GM21825 (cell line): ENCODE results near the gene PIGW.

Experiments used
- ATAC-seq: cut with Tn5 transposase; IDR thresholded peaks from one replicate; pipeline ENCODE4 v1.9.1; 2021; ENCODE audit warnings: mild to moderate bottlenecking, moderate library complexity; ENCODE audit not compliant: unreplicated experiment

PIGW gene

GRCh38 chr17:36545077-36545464 is 10.3 kb downstream of the PIGW start:
- no peak for ATAC-seq

GRCh38 chr17:36545465-36546417 is 11.0 kb downstream of the PIGW start:
- peak; percentile 60 for ATAC-seq

- no peak for ATAC-seq
These were observed 11.8 kb downstream of the PIGW start for GRCh38 chr17:36546418-36547093.

- ATAC-seq = no peak
These were observed 13.0 kb downstream of the PIGW start for GRCh38 chr17:36547776-36548175.

GRCh38 chr17:36550491-36551417 is 16.0 kb downstream of the PIGW start:
- no peak for ATAC-seq

GRCh38 chr17:36553459-36553858 is 18.7 kb downstream of the PIGW start:
- ATAC-seq = no peak

GRCh38 chr17:36566081-36566480 is 31.3 kb downstream of the PIGW start:
- ATAC-seq = no peak

- no peak for ATAC-seq
These were observed 40.2 kb downstream of the PIGW start for GRCh38 chr17:36575028-36575427.

- ATAC-seq = no peak
These were observed 42.0 kb downstream of the PIGW start for GRCh38 chr17:36576793-36577192.

GRCh38 chr17:36578671-36579070 is 43.9 kb downstream of the PIGW start:
- ATAC-seq = no peak

GRCh38 chr17:36583787-36584186 is 49.0 kb downstream of the PIGW start:
- ATAC-seq = no peak

GRCh38 chr17:36586138-36586537 is 51.4 kb downstream of the PIGW start:
- ATAC-seq = no peak
